GM23248 (cell line): ENCODE measurements around the gene FUT7.

Experiments used
- EZH2 ChIP-seq: fragments of 200-600 bp; sonication (generic); IDR thresholded peaks from 2 replicates; pipeline ENCODE4 v1.6.1; 2018; ENCODE audit warnings: antibody characterized with exemption, mild to moderate bottlenecking; ENCODE audit not compliant: insufficient read depth, poor library complexity, severe bottlenecking
- EZH2phosphoT487 ChIP-seq: fragments of 200-600 bp; sonication (generic); IDR thresholded peaks from 2 replicates; pipeline ENCODE4 v1.6.1; 2018; ENCODE audit warnings: antibody characterized with exemption, moderate library complexity, mild to moderate bottlenecking, low read depth; ENCODE audit not compliant: insufficient read depth

GRCh38 chr9:137062384-137062783 lies 30.5 kb upstream of the FUT7 start:
- TF ChIP-seq EZH2 (no peak), EZH2phosphoT487 (no peak)
